Measurements from ENCODE around the gene NPBWR2.

NPBWR2 gene

GRCh38 chr20:64083804-64084684 lies 23.3 kb downstream of the NPBWR2 start, which contains the start of gene LKAAEAR1:
TSS of gene LKAAEAR1 (minus strand) at chr20:64084398. CDS start at chr20:64084219, 179 bp downstream.
- H3K4me3 ChIP-seq (ENCODE audit: low read depth, low read length): peak within 1 kb of the TSS; percentile 41
- TF ChIP-seq, protein P1, sequence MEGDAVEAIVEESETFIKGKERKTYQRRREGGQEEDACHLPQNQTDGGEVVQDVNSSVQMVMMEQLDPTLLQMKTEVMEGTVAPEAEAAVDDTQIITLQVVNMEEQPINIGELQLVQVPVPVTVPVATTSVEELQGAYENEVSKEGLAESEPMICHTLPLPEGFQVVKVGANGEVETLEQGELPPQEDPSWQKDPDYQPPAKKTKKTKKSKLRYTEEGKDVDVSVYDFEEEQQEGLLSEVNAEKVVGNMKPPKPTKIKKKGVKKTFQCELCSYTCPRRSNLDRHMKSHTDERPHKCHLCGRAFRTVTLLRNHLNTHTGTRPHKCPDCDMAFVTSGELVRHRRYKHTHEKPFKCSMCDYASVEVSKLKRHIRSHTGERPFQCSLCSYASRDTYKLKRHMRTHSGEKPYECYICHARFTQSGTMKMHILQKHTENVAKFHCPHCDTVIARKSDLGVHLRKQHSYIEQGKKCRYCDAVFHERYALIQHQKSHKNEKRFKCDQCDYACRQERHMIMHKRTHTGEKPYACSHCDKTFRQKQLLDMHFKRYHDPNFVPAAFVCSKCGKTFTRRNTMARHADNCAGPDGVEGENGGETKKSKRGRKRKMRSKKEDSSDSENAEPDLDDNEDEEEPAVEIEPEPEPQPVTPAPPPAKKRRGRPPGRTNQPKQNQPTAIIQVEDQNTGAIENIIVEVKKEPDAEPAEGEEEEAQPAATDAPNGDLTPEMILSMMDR (conservative IDR thresholded peaks at IDR 0.05; ENCODE audit: low read depth, low read length): no peak
- DNase-seq (ENCODE audit: low read depth): no peak

DNA sequence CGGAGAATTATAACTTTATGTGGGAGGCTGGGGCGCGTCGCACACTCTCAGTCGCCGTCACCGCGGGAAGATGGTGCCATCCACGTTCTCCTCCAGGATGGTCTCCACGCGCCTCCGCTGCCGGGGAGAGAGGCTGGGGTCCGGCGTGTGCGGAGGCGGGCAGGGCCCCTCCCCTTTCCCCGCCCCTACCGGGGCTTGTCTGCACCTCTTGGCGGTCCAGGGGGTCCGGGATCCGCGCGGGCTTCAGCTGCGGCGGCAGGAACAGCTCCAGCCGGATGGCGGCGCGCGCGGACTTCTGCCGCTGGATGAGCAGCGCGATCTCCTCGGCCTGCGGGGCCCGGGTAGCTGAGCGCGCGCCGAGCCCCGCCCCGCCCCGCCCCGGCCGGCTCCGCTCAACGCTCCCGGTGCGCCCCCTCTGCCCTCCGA lies 24.0 kb downstream of the NPBWR2 start:
- H3K4me3 ChIP-seq (ENCODE audit: low read depth, low read length): peak overlapping the region; percentile 41
- peak; percentile 75 for DNase-seq (ENCODE audit: low read depth)
- TF ChIP-seq, protein P1 (conservative IDR thresholded peaks at IDR 0.05; ENCODE audit: low read depth, low read length): peak; percentile 58

DNA sequence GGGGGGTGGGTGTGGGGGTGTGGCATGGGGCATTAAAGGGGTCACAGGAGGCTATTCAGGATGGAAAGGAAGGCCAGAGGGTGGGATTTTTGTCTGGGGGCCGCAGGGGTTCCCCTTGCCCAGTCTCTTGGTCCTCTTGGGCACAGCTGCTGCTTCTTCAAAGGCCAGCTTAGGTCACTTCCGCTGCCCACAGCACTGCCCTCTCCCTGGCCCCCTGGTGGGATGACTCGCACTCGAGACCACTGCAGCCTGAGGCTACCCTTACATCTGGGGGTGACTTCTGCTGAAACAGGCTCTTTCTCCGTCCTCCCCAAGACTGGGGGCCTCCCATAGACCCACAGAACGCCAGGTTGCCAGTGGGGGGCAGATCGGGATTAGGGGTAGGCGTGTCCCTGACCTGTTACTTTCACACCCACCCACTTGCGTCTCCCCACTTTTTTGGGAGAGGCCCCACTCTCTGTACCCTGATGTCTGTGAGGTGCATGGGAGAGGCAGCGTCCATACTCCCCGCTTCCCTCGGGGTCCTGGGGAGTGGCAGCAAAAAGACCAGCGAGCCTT lies 24.5 kb downstream of the NPBWR2 start:
- no peak for DNase-seq (ENCODE audit: low read depth)
- H3K4me3 ChIP-seq (ENCODE audit: low read depth, low read length): no peak overlapping the region
- TF ChIP-seq, protein P1 (conservative IDR thresholded peaks at IDR 0.05; ENCODE audit: low read depth, low read length): no peak

- TF ChIP-seq, protein P1 (conservative IDR thresholded peaks at IDR 0.05; ENCODE audit: low read depth, low read length): peak; percentile 1
- DNase-seq (ENCODE audit: low read depth): no peak
- no peak overlapping the region for H3K4me3 ChIP-seq (ENCODE audit: low read depth, low read length)
Observed at GRCh38 chr20:64082126-64082731, 25.1 kb downstream of the NPBWR2 start.

DNA sequence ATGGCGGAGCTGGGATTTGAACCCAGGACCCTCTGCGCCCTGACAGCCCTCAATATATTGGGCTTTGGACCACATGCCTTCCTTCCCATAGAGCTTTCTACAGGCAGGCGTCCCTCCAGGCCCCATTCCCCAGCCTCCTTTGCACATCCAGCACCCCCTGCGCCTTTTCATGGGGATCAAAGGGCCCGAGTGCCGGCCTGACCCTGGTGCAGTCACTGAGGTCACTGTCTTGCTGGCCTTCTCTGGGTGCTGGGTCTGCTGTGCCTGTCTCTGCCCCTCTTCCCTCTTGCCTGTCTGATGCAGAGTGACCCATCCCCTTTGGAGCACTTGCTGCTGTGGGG lies 25.8 kb downstream of the NPBWR2 start:
- DNase-seq (ENCODE audit: low read depth): no peak
- TF ChIP-seq, protein P1 (conservative IDR thresholded peaks at IDR 0.05; ENCODE audit: low read depth, low read length): no peak
- no peak overlapping the region for H3K4me3 ChIP-seq (ENCODE audit: low read depth, low read length)

DNA sequence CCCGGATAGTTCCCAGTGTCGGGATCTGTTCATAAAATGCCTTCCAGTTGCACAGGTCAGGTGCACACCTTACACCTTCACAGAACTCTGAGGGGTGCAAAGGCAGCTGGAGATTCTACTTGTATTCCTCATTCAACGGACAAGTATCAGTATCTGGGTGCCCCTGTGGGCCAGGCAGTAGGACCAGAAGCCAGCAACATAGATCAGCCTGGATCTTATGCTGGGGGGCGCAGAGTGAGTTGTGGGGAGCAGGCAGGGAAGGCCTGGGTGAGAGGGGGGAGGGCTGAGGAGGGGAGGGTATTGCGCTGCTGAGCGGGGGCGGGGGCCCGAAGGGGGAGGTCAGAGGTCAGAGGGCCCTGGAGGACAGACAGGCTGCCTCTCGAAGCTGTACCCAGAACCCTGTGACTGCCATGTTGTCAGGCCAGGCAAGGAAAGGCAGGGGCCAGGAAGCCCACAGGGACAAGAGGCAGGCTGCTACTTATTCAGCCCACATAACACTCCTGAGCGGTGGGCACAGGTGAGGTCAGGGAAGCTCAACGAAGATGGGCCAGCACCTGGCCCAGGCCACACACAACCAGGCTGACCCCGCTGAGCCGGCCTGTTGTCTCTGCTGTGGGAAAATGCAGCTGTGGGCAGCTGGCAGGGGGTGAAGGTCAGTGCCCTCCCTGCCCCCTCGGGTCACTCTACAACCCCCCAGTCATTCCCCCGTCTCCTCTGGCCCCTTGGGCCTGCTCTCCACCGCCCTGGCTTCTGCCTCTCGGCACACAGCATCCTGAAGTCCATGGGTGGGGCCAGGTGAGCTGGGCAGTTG lies 26.3 kb downstream of the NPBWR2 start:
- DNase-seq (ENCODE audit: low read depth): no peak
- TF ChIP-seq, protein P1 (conservative IDR thresholded peaks at IDR 0.05; ENCODE audit: low read depth, low read length): no peak
- no peak overlapping the region for H3K4me3 ChIP-seq (ENCODE audit: low read depth, low read length)

Measured in choroid plexus epithelial cell (primary cell).